GM20431 (cell line): Measurements from ENCODE around the gene CTRB1.

ENCODE experiments used
- in situ Hi-C: fragments of 300-500 bp; cut with MseI, MboI; formaldehyde crosslinking; loops from one replicate; pipeline ENCODE4 v1.15.0; 2020; ENCODE audit warnings: low sequenced_read_pairs; ENCODE audit not compliant: unreplicated experiment

CTRB1 gene

GRCh38 chr16:75237398-75238131 lies 18.8 kb downstream of the CTRB1 start:
- in situ Hi-C loops, result no loop called here

DNA sequence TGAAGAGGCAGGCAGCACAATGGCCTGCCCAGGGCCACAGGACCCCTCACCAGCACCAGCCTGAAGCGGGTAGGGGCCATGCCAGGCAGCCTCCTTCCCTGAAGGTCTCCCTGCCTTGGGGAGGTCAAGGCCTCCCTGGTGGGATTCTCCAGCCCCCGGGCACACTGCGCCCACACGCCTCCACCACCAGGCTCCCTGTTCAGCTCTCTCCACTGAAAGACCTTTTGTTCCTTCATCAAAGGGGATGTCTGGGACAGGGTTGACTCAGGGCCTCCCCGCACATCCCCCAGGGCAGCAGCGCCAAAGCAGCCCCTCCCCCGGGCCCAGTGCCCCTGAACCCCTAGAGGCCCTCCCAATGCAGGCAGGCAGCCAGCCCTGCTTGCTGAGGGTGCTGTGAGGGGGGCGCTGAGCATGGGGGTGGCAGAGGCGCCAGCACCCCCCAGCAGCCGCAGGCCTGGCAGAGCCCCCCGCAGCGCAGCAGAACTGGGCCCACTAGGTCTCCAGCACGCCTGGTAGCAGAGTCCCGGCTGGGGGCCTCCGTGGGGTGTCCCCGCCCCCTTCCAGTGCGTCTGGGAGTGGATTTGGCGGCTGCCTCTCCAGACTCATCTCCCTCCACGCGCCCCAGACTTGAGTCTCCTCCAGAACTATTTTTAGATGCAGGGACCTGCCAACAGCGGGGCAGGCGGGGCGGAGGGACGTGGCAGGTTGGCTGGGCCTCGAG lies 19.5 kb downstream of the CTRB1 start:
- in situ Hi-C loops, result no loop called here

DNA sequence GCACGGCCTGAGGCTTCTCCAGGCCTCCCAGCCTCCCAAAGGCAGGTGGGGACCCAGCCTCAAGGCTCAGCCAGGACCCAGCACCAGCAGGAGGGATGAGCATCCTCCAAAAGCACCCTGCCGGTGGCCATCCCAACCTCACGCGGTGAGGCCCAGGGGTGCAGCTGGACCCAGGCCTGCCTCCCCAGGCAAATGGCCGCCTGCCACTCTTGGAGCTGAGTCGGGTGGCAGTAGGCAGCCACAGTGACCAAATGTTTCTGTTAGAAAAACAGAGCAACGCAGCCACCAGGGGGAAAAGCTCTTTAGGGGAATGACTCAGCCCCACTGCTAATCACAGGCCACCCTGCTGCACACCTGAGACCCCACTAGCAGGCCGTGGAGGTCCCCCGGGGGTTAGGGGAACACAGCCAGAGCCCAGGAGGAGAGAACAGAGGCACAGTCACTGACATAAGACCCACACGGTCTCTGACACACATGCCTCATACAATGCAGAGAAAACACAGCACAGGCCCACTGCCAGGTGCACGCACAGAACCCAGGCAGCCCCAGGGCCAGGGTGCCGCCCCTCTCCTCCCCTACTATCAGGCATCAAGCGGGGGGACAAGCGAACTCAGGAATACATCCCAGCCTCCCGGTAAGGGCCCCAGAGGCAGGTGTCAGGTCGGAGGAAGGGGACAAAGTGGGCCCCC lies 20.2 kb downstream of the CTRB1 start:
- in situ Hi-C loops, result no loop called here

DNA sequence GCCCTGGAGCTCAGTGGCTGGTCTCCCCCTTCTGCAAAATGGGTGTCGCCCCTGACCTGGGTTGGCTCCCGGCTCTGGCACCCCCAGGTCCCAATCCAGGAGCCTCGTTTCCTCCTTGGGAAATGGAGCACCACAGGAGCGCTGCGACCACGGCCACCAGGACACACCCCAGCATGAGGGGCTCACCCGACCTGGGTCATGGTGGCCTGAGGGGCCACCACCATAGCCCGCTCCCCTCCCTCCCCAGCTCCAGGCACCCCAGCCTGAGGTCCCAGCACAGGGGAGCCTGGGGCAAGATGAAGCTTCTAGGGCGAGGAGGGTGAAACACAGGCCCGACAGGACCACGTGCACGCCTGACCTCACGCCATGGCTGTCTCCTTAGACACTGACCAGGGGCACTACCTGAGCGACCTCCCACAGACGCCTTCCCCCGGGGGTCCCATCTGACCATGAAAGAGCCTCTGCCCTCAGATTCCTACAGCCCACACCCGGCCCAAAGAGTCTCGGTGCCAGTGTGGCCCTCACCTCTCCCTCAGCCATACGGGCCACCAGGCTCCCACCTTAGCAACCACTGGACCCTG lies 20.8 kb downstream of the CTRB1 start:
- in situ Hi-C loops, result loop anchor here (10.0 kb wide), 1 partner anchor 145 kb away; no protein-coding TSS in a partner anchor

- in situ Hi-C loops, result loop anchor here (10.0 kb wide), 1 partner anchor 144 kb away; no protein-coding TSS in a partner anchor
These were observed 21.8 kb downstream of the CTRB1 start for GRCh38 chr16:75240633-75241032.

- in situ Hi-C loops, result loop anchor here (10.0 kb wide), 1 partner anchor 143 kb away; no protein-coding TSS in a partner anchor
These were observed 22.6 kb downstream of the CTRB1 start for GRCh38 chr16:75241412-75241811.

GRCh38 chr16:75241955-75242354 lies 23.2 kb downstream of the CTRB1 start:
- in situ Hi-C loops, result loop anchor here (10.0 kb wide), 1 partner anchor 143 kb away; no protein-coding TSS in a partner anchor

DNA sequence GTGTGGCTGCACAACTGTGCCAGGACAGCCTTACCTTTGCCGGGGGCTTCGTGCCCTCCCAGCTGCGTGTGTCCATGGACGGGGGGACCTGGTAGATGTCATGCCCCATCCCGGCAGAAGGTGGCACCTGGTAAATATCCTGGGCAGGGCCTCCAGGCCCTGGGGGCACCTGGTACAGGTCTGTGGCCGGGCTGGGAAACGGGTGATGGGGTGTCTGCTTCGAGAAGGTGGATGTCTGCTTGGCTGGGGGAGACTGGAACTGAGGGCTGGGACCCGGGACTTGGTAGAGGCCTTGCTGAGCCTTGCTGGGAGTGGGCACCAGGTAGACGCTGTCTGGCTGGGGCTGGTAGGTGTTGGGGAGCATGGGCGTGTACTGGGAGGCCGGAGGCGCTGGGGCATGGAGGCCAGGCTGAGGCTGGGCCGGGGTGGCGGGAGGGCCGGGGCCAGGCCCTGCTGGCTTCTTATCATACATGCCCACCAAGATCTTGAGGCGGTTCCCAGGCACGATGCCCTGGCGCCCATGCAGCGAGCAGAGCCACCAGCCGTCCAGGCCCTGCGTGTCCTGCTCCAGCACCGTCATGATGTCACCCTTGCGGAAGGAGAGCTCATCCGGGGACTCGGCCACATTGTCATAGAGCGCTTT lies 23.8 kb downstream of the CTRB1 start:
- in situ Hi-C loops, result loop anchor here (10.0 kb wide), 1 partner anchor 142 kb away; no protein-coding TSS in a partner anchor

DNA sequence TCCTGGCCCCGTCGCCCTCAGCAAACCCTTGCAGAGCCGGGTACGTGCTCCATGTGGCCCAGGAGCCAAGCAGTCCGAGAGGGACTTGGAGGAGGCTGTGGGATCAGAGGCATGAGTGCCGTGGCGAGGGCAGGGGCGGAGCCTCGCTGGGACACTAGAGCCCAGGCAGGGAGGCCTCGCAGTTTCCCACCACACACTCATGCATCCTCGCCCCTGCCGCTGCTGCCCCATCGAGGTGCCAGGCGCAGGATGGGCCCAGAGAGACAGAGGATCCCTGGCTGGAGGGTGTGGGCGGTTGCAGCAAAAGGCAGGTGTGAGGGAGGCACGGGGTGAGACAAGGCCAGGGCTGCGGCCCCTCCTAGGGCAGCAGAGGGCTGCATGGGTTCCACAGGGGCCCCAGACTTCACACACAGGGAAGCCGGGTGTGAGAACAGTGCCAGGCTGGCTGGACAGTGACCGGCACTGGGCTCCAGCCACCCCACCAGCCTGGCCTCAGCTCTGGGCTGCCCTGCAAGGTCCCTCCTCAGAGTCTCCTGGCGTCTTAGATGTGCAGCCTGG lies 25.0 kb downstream of the CTRB1 start:
- in situ Hi-C loops, result loop anchor here (10.0 kb wide), 1 partner anchor 141 kb away; no protein-coding TSS in a partner anchor

- in situ Hi-C loops, result loop anchor here (10.0 kb wide), 1 partner anchor 140 kb away; no protein-coding TSS in a partner anchor
These were observed 25.5 kb downstream of the CTRB1 start for GRCh38 chr16:75244225-75244809.

GRCh38 chr16:75244844-75245758 lies 26.3 kb downstream of the CTRB1 start:
- in situ Hi-C loops, result loop anchor here (10.0 kb wide), 1 partner anchor 140 kb away; no protein-coding TSS in a partner anchor

- in situ Hi-C loops, result loop anchor here (10.0 kb wide), 1 partner anchor 138 kb away; no protein-coding TSS in a partner anchor
These were observed 27.9 kb downstream of the CTRB1 start for GRCh38 chr16:75246504-75247205.

DNA sequence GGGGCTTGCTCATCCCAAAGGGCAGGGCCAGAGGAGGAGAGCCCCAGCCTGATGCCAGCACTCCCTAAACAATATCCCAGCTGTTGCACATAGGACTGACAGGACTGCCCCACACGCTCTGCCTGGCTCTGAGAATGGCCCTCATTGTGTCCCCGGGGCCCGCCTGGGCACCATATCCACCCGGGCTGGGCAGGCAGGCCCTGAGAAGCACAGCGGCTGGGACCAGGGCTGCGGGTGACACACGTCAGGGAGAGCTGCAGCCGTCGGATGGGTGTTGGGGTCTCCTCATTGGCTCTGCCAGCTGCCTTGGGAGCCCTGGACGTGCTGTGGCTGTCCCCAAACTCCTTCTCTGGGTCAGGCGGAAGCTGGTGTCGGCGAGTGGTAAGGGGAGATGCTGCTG lies 28.5 kb downstream of the CTRB1 start:
- in situ Hi-C loops, result loop anchor here (10.0 kb wide), 1 partner anchor 138 kb away; no protein-coding TSS in a partner anchor

DNA sequence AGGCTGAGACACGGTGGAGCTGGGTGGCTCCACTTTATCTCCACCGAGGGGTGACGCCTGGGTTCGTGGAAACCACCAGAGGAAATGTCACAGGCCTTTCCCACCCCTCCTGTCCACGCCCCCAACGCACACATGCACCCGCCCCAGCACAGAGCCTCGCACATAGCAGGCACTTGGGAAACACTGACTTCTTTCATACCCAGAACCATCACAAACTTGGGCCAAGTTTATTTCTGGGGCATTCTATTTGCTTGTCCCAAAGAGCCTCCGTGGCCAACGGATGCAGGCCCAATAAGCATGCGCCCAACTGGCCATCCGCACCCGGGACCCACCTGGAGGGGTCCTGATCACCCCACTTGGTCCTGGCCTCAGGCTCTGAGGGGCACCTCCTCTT lies 29.4 kb downstream of the CTRB1 start:
- in situ Hi-C loops, result loop anchor here (10.0 kb wide), 1 partner anchor 137 kb away; no protein-coding TSS in a partner anchor

DNA sequence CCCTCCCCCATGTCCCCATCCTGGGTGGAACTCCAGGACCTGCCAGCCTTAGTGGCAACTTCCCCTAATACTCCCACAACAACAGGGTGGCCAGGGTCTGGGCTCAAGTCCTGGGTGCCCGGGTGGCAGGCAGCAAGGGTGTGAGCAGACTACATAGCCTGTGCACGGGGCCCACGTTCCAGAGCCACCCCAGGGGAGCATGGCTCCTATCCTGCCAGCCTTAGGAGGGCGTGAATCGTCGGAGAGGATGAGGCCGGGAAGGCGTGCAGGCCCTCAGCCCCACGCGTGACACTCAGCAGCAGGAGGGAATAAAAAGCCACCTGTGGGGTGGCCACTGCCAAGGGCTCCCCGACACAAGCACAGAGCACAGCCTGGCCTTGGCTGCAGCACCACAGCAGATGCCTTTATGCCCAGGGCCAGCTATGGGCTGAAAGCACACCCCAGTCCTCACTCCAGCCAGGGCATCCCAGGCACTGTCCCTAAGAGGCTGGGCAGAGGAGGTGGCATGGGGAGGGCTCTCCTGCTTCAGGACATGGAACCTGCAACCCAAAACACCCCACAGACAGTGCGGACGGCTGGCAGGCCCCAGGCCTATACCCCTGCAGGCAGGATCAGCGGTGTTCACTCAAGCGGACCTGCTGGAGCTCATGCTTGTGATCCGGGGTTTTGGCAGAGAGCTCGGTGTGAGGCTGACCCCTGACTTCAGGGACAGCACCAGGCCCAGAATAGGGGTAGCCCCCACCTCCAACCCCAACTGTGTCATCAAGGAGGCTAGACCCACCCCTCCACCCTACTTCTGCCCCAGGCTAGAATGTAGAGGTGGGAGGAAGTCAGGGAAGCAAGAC lies 30.0 kb downstream of the CTRB1 start:
- in situ Hi-C loops, result loop anchor here (10.0 kb wide), 1 partner anchor 136 kb away; no protein-coding TSS in a partner anchor

DNA sequence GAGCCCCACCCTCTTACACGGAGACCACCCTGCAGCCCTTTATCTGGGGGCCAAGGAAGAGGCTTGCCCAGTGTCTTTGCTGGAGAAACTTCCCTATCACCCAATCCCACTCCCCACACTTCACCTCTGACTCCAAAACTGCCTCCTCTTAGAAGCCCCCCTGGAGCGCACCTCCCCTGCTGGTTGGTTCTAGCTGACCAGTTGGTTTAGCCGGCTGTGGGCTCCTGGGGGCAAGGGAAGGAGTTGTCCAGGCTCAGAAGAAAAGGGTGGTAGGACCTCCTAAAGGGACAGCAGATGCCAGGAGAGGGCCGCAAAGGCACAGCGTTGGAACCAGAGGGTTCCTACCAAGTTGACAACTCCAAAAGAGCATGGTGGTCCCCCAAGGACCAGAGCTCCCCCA lies 30.7 kb downstream of the CTRB1 start:
- in situ Hi-C loops, result loop anchor here (10.0 kb wide), 1 partner anchor 135 kb away; no protein-coding TSS in a partner anchor
